PC-3 (cell line): Measurements from ENCODE around the gene NXPH4.

Experiments
- EZH2 ChIP-seq: fragments of 300-600 bp; sonication (generic); IDR thresholded peaks from one replicate; pipeline ENCODE4 v1.6.1; 2017; ENCODE audit warnings: antibody characterized with exemption, mild to moderate bottlenecking, low read length; ENCODE audit not compliant: unreplicated experiment
- TF ChIP-seq, protein P1 (sequence below): fragments of 300-600 bp; sonication (generic); conservative IDR thresholded peaks from 2 replicates; pipeline ENCODE4 v1.5.1; 2017; ENCODE audit warnings: antibody characterized with exemption, low read depth, mild to moderate bottlenecking, low read length

DNA sequence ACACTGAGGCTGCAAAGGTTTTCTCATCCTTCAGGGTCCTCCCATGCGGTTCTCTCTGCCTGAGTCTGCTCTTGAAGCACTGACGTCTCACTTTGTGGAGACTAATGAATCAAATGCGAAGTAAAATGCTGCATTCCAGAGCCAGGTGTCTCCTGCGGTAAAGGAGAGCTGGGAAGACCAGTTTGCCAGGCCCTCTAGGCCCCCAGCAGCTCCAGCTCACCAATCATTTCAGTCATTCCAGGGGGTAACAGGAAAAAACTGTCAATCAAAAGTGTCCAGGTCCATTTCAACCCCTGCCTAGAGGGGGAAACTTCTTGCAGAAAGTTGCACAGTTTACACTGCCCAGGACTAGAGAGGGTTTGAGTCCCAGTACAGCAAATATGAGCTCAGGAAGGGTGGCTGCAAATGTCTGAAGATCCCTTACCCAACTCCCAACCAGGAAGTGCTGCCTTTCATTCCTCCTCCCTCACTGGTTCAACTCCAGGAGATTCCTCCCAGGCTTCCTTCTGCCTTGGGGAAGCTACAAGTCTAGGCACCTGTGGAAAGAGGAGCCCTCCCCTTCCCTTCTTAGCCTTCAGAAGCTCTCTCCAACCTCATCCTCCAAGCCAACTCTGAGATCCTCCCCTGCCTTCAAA, 2.7 kb upstream of the NXPH4 start:
- TF ChIP-seq, protein P1, sequence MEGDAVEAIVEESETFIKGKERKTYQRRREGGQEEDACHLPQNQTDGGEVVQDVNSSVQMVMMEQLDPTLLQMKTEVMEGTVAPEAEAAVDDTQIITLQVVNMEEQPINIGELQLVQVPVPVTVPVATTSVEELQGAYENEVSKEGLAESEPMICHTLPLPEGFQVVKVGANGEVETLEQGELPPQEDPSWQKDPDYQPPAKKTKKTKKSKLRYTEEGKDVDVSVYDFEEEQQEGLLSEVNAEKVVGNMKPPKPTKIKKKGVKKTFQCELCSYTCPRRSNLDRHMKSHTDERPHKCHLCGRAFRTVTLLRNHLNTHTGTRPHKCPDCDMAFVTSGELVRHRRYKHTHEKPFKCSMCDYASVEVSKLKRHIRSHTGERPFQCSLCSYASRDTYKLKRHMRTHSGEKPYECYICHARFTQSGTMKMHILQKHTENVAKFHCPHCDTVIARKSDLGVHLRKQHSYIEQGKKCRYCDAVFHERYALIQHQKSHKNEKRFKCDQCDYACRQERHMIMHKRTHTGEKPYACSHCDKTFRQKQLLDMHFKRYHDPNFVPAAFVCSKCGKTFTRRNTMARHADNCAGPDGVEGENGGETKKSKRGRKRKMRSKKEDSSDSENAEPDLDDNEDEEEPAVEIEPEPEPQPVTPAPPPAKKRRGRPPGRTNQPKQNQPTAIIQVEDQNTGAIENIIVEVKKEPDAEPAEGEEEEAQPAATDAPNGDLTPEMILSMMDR, result no peak
- TF ChIP-seq EZH2, result no peak
